H1 (cell line): ENCODE measurements around the gene TSPEAR. TPM values are rescaled to one million over a fixed set of nuclear protein-coding genes. Genes with fewer than 3 reads are reported as not detected.

ENCODE experiments used
- KDM4A ChIP-seq: IDR thresholded peaks from one replicate; pipeline ENCODE4 v1.7.1; 2012; ENCODE audit warnings: low read depth, mild to moderate bottlenecking, moderate library complexity, low read length, inconsistent platforms; ENCODE audit not compliant: severe bottlenecking
- SAP30 ChIP-seq: fragments of 300-600 bp; sonication (generic); IDR thresholded peaks from 2 replicates; pipeline ENCODE4 v1.7.1; 2012; ENCODE audit warnings: low read length, moderate library complexity, mild to moderate bottlenecking, inconsistent platforms; ENCODE audit not compliant: insufficient read depth, insufficient replicate concordance
- SP4 ChIP-seq: IDR thresholded peaks from 2 replicates; pipeline ENCODE4 v1.6.1; 2012; ENCODE audit warnings: low read length, inconsistent platforms
- TAF7 ChIP-seq: optimal IDR thresholded peaks from 2 replicates; pipeline ENCODE3; 2011; ENCODE audit warnings: low read depth, mild to moderate bottlenecking, inconsistent platforms, low read length, moderate library complexity, borderline replicate concordance
- polyA plus RNA-seq, 7 experiments: library from polyadenylated mRNA; depleted of rRNA in 3 of 7; stranded (reverse) in 5 of 7; unstranded in 2 of 7; fragments of >200 nt in 5 of 7; fragments of 200-250 nt in 2 of 7; gene quantifications; 1 replicate in 5 of 7; 2 replicates in 1 of 7; 4 replicates in 1 of 7; pipeline versions ENCODE4 v1.2.1 to v1.2.3, GENCODE V29; 2011 to 2013; ENCODE audit warnings: missing spikeins in 2 of 7, mixed read lengths in 2 of 7
- total RNA-seq: library from RNA; stranded (reverse); fragmentation: NEBNext Ultra II Directional; extraction: Animal tissue kit (Norgen Biotek cat#: 25700); gene quantifications from 2 replicates; pipeline ENCODE4 v1.2.1, GENCODE V29; 2021

The TSPEAR gene
- total and polyA plus RNA-seq, 2 of the 8 experiments (the other 6 are each of a cell fraction or from before 2014, with no cell fraction given), result 0.58 to 0.89 TPM

- TF ChIP-seq TAF7 (no peak), SAP30 (no peak), KDM4A (no peak), SP4 (no peak)
- TF ChIP-seq, all 59 proteins: peak for 0
These were observed 33.5 kb downstream of the TSPEAR start (continued) for GRCh38 chr21:44677881-44678280.
